GM19452 (cell line): ENCODE measurements around the gene ERC2.
"Not testable (repeated sequence)": the region's sequence is repeated elsewhere in the genome, so short reads cannot be mapped to it uniquely, and the experiment has no call there.

ENCODE experiments used
- ATAC-seq: cut with Tn5 transposase; IDR thresholded peaks from one replicate; pipeline ENCODE4 v1.9.1; 2021; ENCODE audit not compliant: unreplicated experiment

The ERC2 gene

GRCh38 chr3:56015374-56015773 is 452.9 kb downstream of the ERC2 start:
- not testable (repeated sequence) for ATAC-seq

DNA sequence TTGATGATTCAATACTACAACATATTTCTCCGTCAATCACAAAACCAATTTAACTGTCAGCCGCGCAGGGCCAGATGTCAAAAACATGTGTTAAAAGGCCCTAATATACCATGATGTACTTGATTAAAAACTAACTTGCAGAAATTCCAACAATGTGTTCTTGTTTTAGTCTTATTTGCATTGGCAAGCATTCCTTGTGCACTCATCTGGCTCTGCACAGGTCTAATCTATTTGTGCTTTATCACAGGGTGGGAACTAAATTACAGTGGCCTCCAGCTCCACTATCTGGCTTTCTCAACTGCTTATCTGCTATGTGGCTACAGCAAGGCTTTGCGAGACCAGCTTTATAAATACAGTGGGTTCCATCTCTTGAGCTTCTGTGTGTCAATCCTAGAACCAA is 455.5 kb downstream of the ERC2 start:
- ATAC-seq: no peak

DNA sequence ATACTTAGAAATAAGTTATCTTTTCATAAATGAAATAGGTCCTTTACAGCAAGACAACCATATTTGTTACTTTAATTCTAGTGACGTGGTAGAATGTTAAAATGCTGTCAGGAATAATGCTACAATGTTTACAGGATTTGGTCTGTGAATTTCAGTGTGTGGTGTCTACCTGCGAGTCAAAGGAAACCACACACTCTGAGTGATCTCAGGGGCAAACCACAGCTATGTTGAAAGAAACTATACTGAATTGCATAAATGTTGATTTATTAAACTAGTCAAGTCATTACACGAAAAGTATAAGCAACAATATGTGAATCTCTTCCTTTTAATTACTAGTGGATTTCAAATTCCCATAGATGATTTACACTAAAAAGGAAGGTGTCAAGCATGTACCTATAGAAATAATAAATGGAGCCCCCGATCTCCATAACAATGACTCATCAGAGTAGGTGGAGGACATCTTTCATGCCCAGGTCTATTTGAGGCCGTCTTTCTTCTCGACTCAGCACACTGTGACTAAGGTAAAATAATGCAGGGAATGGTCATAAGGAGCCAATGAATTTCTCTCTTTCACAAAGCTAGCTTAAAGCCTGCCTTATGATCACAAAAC is 463.0 kb downstream of the ERC2 start:
- no peak for ATAC-seq

DNA sequence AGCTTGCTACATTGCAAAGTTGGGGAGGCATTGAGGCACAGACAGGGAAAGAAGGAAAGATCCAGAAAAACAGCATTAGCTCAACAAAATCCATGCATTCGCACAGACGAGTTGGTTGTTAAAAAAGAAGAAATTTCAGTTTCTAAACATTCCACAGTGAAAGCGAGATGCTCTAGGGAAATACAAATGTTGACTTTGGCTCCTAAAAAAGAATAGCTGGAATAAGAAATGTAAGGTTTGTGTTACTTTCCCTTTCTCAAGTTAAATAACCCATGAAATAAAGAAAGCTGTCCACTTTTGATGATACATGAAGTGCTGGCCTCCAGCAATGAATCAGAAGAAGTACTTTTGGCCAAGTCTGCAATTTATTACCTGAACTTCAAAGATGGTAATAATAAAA is 465.1 kb downstream of the ERC2 start:
- ATAC-seq: no peak

GRCh38 chr3:56001991-56002390 is 466.3 kb downstream of the ERC2 start:
- no peak for ATAC-seq

- no peak for ATAC-seq
Observed at GRCh38 chr3:56001537-56001936, 466.7 kb downstream of the ERC2 start.

- no peak for ATAC-seq
Observed at GRCh38 chr3:55989366-55989765, 478.9 kb downstream of the ERC2 start.

- no peak for ATAC-seq
Observed at GRCh38 chr3:55988905-55989304, 479.4 kb downstream of the ERC2 start.

DNA sequence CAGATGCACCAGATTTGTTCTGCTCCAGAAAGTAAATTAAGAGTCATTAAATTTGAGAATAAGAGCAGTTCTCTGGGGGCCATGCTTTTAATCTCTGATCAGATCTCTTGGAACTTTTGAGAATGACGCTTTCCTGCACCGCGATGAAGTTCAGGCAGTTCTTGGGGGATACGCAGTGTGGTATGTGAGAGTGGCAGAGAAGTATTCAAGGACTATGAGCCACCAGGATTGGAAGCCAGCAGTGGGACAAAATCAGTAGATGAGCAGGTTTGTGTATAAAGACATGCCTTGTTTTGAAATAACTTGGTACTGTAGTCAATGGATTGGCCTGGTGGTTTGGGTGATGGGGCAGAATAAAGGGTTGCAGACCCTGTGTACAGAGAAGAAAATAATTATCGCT is 483.6 kb downstream of the ERC2 start:
- no peak for ATAC-seq

DNA sequence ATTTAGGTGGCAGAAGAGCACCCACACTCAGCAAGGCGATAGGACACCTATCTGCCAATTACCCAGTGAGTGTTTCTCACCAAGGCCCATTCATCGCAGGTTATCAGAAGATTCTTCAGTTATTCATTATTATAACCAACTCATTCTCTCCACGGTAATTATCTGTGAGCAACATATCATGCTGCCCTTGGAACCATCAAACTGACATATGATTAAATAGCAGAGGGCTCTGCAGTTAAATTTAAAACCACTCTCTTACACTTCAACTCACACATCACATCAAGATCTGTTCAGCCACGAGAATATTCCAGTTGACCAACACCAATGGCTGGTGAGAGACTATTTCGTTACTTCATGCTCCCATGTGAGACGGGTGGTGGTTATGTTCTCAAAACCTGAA is 489.3 kb downstream of the ERC2 start:
- ATAC-seq: no peak

DNA sequence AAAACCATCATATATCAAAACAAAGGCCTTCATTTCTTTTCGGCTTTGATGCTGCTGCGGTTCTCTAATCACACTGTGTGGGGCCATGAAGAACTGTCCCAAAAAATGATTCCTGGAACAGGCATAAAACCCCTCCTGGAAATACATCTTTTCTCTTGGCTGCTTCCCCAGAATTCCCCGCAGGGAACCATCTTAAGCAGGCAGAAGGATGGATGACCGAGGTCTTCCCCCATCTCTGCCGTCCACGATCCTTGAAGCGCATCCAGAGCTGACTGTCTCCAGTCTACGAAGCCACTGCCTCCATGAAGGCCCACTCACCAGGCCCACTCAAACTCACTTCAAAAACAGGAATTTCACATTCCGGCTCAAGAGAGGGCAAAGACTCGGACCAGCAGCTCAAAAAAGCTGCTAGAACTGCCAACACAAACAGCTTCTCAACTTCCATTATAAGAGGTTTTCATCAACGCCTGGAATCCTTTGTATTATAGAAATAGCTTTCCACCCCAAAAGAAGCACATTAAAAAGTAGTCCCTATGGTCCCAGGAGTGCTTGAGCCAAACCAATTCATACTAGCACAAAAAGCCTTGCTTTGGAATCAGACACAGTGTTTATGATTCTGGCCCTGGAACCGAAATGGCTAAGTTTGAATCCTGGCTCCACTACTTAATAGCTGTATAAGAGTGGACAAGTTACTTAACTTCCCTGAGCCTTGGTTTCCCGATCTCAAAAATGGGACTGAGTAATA is 493.7 kb downstream of the ERC2 start:
- no peak for ATAC-seq

- no peak for ATAC-seq
Observed at GRCh38 chr3:55969634-55970033, 498.6 kb downstream of the ERC2 start.

DNA sequence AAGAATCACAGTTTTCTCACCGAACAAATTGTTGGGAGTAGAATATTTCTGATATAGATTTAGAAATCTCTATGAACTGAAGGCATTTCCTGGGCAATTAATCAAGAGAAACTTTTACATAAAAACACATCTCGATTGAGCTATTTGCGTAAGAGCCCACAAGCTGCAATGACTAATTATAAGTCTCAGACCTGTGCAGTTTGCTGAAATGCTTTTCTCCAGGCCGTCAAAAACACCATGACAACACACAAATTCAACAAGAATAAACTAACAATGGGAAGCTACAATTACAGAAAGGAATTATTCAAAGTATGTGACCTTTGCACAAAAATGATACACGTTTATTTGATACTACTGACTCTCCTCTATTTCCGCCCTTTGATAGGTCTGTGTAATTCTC is 499.9 kb downstream of the ERC2 start:
- ATAC-seq: no peak

GRCh38 chr3:55966566-55966965 is 501.7 kb downstream of the ERC2 start:
- no peak for ATAC-seq

DNA sequence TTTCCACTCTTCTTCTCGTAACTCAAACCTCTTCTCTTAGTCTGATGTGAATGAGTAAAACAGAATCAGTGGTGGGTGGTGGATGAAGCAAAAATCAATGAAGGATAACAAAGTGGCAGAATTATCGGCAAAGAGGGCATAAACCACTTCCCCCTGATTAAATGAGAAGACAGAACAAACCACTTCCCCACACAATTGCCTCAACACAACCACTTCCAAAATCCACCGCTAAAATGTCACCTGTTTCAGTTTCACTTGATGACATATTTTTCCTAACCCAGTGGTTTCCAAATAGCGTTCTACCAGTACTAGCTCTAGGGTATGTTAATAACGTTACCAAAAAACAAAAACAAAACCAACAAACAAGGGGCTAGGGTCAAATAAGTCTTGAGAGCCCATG is 502.5 kb downstream of the ERC2 start:
- ATAC-seq: no peak

- ATAC-seq: no peak
Observed at GRCh38 chr3:55964491-55964985, 503.7 kb downstream of the ERC2 start.

- ATAC-seq: no peak
Observed at GRCh38 chr3:55963601-55964000, 504.7 kb downstream of the ERC2 start.

GRCh38 chr3:55959471-55960080 is 508.7 kb downstream of the ERC2 start:
- no peak for ATAC-seq

GRCh38 chr3:55958605-55959004 is 509.7 kb downstream of the ERC2 start:
- no peak for ATAC-seq

DNA sequence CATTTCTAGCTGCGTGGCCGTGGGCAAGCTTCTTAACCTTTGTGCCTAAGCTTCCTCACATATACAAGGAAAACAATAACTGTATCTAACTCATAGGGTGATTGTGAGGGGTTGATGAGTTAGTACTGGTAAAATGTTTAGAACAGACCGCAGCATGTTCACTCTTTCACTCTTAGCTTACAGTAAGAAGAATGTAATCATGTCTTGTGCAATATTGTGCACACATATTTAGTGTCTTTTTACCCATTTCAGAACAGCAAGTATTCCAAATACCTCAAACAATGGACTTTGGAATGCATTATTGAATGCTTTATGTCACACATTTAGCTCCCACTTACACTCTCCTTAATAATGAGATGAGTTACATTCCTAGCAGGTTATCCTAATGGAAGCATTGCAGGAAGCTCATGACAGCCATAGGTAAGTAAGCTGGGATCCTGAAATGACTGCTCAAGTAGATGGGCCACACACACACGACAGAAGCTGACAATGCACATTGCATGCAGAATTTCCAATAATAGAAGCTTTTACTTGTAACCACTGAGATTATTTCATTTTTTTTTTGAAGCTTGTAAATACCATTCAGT is 512.3 kb downstream of the ERC2 start:
- ATAC-seq: no peak

DNA sequence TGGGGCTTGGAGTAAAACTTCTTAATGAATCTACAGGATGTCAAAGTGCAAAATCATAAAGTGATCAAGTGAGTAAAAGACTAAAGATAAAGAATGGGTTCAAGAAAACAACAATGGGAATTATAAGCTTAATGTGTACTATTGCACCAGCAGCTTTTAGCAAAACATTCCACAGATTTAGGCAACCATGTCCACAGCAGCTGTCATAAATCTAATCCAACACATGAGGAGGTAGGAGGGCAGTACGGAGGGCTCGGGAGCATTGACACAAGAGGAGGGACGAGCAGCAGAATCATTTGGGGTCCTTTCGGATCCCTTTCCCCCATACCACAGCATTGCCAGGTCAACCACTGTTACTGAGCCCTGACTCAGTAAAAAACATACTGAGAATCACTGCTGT is 516.9 kb downstream of the ERC2 start:
- ATAC-seq: no peak

GRCh38 chr3:55947406-55947805 is 520.9 kb downstream of the ERC2 start:
- ATAC-seq: no peak
